Breast epithelium (tissue), 3 donors: ENCODE measurements around the gene ITPR1.

Experiments used
- POLR2A ChIP-seq: fragments of 450-650 bp; IDR thresholded peaks from one replicate; pipeline ENCODE4 v1.6.1; 2016; ENCODE audit warnings: antibody characterized with exemption, mild to moderate bottlenecking, moderate library complexity
- POLR2AphosphoS5 ChIP-seq, 3 donors: sonication (generic); formaldehyde crosslinking; IDR thresholded peaks; one replicate each; pipeline ENCODE4 v1.6.1; 2017; ENCODE audit warnings: antibody characterized with exemption in 3 of 3
- TF ChIP-seq, protein P1 (sequence below), 3 donors: fragments of 450-650 bp; IDR thresholded peaks; one replicate each; pipeline ENCODE4 v1.5.1; 2016 to 2017; ENCODE audit warnings: antibody characterized with exemption in 3 of 3, mild to moderate bottlenecking in 3 of 3, moderate library complexity in 3 of 3

DNA sequence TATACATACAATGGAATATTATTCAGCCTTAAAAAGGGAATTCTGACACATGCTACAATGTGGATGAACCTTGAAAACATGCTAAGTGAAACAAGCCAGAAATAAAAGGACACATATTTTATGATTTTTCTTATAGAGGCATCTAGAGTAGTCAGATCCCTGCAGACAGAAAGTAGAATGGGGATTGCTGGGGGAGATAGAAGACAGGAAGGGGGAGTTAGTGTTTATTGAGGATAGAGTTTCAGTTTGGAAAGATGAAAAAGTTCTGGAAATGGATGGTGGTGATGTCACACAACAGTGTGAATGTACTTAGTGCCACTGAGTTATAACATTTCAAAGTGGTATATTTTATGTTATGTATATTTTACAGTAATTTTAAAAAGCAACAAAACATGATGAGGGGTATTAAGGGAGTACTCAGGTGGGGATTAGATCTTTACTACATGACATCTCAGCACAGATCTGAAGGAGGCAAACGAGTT is 4.7 kb downstream of the ITPR1 start:
- TF ChIP-seq POLR2AphosphoS5 (IDR thresholded peaks at IDR 0.05) (no peak), POLR2A (no peak)
- TF ChIP-seq, protein P1, sequence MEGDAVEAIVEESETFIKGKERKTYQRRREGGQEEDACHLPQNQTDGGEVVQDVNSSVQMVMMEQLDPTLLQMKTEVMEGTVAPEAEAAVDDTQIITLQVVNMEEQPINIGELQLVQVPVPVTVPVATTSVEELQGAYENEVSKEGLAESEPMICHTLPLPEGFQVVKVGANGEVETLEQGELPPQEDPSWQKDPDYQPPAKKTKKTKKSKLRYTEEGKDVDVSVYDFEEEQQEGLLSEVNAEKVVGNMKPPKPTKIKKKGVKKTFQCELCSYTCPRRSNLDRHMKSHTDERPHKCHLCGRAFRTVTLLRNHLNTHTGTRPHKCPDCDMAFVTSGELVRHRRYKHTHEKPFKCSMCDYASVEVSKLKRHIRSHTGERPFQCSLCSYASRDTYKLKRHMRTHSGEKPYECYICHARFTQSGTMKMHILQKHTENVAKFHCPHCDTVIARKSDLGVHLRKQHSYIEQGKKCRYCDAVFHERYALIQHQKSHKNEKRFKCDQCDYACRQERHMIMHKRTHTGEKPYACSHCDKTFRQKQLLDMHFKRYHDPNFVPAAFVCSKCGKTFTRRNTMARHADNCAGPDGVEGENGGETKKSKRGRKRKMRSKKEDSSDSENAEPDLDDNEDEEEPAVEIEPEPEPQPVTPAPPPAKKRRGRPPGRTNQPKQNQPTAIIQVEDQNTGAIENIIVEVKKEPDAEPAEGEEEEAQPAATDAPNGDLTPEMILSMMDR (IDR thresholded peaks at IDR 0.05): no peak
